NB4 (cell line): Measurements from ENCODE around the gene SEL1L2.

Source experiments
- CTCF ChIP-seq: IDR thresholded peaks from one replicate; pipeline ENCODE4 v1.5.1; 2012; ENCODE audit warnings: low read depth, low read length
- MAX ChIP-seq: IDR thresholded peaks from 2 replicates; pipeline ENCODE4 v1.6.1; 2011; ENCODE audit warnings: low read depth, low read length
- POLR2A ChIP-seq: IDR thresholded peaks from 2 replicates; pipeline ENCODE4 v1.6.1; 2011; ENCODE audit warnings: mild to moderate bottlenecking; ENCODE audit not compliant: insufficient read length; ENCODE audit errors: extremely low read depth

- TF ChIP-seq CTCF, result no peak
- no peak for TF ChIP-seq MAX
- no peak for TF ChIP-seq POLR2A
These were observed 89.9 kb downstream of the SEL1L2 start for GRCh38 chr20:13900496-13900895.
